ENCODE results near the gene ARL17B.
"Not testable (repeated sequence)": the region's sequence is repeated elsewhere in the genome, so short reads cannot be mapped to it uniquely, and the experiment has no call there.

GRCh38 chr17:46282635-46283034 lies 78.9 kb downstream of the ARL17B start:
- TF ChIP-seq, protein P1, sequence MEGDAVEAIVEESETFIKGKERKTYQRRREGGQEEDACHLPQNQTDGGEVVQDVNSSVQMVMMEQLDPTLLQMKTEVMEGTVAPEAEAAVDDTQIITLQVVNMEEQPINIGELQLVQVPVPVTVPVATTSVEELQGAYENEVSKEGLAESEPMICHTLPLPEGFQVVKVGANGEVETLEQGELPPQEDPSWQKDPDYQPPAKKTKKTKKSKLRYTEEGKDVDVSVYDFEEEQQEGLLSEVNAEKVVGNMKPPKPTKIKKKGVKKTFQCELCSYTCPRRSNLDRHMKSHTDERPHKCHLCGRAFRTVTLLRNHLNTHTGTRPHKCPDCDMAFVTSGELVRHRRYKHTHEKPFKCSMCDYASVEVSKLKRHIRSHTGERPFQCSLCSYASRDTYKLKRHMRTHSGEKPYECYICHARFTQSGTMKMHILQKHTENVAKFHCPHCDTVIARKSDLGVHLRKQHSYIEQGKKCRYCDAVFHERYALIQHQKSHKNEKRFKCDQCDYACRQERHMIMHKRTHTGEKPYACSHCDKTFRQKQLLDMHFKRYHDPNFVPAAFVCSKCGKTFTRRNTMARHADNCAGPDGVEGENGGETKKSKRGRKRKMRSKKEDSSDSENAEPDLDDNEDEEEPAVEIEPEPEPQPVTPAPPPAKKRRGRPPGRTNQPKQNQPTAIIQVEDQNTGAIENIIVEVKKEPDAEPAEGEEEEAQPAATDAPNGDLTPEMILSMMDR (IDR thresholded peaks at IDR 0.05), result not testable (repeated sequence)
- not testable (repeated sequence) for TF ChIP-seq POLR2A (IDR thresholded peaks at IDR 0.05)

Measured in right lobe of liver (tissue), 4 donors.